PC-9 (cell line): ENCODE results near the gene PRKCB.

Source experiments
- CTCF ChIP-seq: fragments of 200-600 bp; sonication (generic); conservative IDR thresholded peaks from 2 replicates; pipeline ENCODE4 v1.6.1; 2017; ENCODE audit warnings: mixed run types, antibody characterized with exemption, mild to moderate bottlenecking, moderate library complexity
- EZH2 ChIP-seq: fragments of 200-600 bp; sonication (generic); IDR thresholded peaks from 2 replicates; pipeline ENCODE4 v1.8.0; 2017; ENCODE audit warnings: antibody characterized with exemption, low read depth

DNA sequence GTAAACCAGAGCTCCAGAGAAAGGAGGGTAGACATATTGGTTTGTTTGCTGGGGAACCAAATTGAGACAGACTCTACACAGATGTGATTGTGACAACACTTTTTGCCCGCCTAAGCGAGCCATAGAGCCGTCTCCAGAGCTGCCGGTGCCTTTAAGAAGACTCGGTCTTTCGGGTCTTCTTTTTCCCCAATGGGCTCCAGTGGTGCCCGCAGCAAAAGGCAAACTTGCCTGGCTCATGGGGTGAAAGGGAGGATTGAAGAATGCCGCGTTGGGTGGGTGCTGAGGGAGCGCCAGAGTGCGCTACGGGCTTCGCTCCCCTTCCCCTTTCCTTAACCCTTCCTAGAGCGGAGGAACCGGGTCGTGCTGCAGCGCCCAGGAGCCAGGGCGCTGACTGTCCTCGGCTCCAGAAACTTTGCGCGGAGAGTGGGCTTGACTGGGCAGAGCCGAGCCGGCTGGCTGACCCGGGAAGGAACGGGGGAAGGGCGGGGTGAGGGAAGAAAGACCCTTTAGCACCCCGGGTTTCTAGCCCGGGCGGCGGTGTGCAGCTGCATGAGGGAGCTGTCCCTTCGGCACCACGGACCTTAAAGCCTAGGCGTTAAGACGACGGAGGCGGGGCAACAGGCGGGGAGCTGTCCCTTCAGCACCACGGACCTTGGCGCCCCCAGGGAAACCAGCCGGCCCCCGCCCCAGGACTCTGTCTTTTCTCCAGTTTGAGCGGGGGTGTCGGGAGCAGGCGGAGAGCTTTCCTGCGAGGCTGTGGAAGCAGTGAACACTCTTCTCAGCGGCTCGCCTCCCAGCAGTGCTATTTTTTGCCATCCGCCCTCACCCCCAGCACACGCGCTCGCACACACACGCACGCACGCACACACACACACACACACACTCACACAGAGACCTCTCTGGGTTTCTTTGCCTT is 419.9 kb downstream of the PRKCB start, which contains the start of gene CACNG3:
- TF ChIP-seq EZH2, result no peak
- no peak for TF ChIP-seq CTCF
